GM12865 (cell line): ENCODE measurements around the gene EGLN1.
"Not testable (repeated sequence)": the region's sequence is repeated elsewhere in the genome, so short reads cannot be mapped to it uniquely, and the experiment has no call there.

Experiments
- DNase-seq: peaks from one replicate; pipeline ENCODE4 v3.0.0; 2010; ENCODE audit warnings: low read depth
- H3K4me3 ChIP-seq: 2 replicates; pipeline ENCODE4 v1.5.1; 2011; ENCODE audit warnings: mild to moderate bottlenecking, low read depth, low read length, control low read depth
- TF ChIP-seq, protein P1 (sequence below): IDR thresholded peaks from 2 replicates; pipeline ENCODE4 v1.5.1; 2011; ENCODE audit warnings: low read length, control low read depth, low read depth, inconsistent platforms; ENCODE audit not compliant: insufficient read depth; ENCODE audit errors: missing control alignments

The EGLN1 gene

DNA sequence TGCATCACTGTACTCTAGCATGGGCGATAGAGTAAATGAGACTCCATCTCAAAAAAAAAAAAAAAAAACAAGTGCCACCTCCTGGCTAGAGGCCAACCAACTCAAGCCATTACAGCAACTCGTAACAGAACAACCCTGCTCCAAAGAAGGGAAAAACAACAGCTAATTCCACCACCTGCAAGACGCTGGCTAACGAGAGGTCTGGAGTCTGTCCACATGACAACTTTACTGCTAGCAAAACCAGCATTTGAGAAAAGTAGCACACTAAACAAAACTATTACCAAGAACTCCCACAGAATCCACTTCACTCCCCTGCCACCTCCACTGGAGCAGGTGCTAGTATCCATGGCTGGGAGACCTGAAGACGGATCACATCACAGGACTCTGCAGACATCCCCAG, 24.1 kb upstream of the EGLN1 start:
- no peak for DNase-seq
- no peak overlapping the region for H3K4me3 ChIP-seq
- TF ChIP-seq, protein P1, sequence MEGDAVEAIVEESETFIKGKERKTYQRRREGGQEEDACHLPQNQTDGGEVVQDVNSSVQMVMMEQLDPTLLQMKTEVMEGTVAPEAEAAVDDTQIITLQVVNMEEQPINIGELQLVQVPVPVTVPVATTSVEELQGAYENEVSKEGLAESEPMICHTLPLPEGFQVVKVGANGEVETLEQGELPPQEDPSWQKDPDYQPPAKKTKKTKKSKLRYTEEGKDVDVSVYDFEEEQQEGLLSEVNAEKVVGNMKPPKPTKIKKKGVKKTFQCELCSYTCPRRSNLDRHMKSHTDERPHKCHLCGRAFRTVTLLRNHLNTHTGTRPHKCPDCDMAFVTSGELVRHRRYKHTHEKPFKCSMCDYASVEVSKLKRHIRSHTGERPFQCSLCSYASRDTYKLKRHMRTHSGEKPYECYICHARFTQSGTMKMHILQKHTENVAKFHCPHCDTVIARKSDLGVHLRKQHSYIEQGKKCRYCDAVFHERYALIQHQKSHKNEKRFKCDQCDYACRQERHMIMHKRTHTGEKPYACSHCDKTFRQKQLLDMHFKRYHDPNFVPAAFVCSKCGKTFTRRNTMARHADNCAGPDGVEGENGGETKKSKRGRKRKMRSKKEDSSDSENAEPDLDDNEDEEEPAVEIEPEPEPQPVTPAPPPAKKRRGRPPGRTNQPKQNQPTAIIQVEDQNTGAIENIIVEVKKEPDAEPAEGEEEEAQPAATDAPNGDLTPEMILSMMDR, result no peak

DNA sequence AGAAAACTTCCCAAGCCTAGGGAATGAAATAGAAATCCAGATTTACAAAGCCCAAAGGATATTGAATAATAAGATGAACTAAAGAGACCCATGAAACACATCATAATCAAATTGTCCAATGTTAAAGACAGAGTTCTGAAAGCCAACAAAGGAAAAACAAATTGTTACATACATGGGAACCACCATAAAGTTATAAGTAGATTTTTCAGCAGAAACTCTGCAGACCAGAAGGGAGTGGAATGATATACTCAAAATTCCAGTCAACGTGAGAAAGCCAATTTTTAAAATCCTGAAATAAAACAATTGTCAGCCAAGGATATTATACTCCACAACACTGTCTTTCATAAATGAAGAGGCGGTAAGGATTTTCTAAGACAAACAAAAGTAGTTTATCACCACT, 22.0 kb upstream of the EGLN1 start:
- H3K4me3 ChIP-seq, result no peak overlapping the region
- TF ChIP-seq, protein P1, result no peak
- no peak for DNase-seq

DNA sequence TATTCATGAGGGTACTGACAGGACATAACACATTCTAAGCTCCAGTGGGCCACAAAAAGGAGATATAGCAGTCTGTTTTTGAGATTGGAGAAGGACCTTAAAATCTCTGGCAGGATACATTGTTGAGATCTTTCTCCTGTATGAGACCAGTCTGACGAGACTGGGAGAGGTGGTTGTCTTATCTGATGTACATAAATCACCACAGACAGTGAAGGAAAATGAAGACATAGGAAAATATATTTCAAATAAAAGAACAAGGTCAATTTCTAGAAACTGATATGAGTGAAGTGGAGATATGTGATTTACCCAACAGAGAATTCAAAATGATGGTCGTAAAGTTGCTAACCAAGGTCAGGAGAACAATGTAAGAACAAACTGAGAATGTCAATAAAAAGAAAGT, 21.3 kb upstream of the EGLN1 start:
- TF ChIP-seq, protein P1, result no peak
- no peak for DNase-seq
- H3K4me3 ChIP-seq, result no peak overlapping the region

DNA sequence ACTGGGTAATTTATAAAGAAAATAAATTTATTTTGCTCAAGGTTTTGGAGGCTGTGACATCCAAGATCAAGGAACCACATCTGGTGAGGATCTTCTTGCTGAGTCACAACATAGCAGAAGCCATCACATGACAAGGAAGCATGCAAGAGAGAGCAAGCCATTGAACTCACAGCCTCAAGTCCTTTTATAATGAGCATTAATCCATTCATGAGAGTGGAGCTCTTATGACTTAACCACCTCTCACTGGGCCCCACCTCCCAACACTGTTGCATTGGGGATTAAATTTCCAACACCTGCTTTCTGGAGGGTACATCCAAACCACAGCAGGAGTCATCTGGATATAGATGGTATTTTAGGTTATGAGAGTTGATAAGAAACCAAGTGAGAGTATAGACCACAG, 20.6 kb upstream of the EGLN1 start:
- DNase-seq, result no peak
- TF ChIP-seq, protein P1, result no peak

DNA sequence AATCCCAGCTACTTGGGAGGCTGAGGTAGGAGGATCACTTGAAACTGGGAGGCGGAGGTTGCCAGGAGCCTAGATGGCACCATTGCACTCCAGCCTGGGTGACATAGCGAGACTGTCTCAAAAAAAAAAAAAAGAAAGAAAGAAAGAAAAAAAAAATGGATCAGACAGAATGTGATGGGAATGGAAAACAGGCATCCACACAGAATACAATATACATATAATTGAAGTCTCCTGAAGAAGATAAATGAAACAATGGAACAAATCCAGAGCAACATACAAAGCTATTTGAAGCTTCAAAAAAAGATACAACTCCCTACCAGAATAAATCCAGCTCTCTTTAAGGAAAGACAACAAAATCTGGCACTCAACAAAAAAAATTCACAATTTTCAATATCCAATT, 10.9 kb upstream of the EGLN1 start:
- no peak overlapping the region for H3K4me3 ChIP-seq
- DNase-seq, result no peak
- TF ChIP-seq, protein P1, result no peak

More for the DNA sequence above, 20.6 kb upstream of the EGLN1 start:
- H3K4me3 ChIP-seq, result no peak overlapping the region

DNA sequence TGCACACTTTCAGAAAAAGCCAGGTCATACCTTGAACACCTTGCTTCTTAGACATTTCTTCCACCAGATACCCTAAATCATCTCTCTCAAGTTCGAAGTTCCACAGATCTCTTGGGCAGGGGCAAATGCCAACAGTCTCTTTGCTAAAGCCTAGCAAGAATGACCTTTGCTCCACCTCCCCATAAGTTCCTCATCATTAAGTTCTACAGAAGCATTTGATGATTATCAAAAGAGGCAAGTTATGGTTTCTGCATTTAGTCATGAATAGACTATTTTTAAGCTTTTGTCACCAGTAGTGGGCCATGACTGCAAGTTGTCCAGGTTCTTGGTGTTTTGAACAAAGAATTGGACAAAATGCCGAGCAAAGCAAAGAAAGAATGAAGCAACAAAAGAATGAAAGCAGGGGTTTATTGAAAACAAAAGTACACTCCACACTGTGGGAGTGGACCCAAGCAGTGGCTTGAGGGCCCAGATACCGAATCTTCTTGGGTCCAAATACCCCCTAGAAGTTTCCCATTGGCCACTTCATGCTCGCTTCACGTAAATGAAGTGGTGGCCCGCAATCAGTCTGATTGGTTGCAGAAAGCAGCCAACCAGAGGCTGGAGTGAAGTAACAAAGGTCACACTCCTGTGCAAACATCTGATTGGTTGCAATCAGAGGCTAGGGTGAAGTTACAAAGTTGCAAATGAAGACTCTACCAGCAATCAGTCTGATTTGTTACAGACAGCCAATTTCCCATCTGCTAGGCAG, 9.8 kb upstream of the EGLN1 start:
- TF ChIP-seq, protein P1, result no peak
- H3K4me3 ChIP-seq, result no peak overlapping the region
- DNase-seq, result no peak

DNA sequence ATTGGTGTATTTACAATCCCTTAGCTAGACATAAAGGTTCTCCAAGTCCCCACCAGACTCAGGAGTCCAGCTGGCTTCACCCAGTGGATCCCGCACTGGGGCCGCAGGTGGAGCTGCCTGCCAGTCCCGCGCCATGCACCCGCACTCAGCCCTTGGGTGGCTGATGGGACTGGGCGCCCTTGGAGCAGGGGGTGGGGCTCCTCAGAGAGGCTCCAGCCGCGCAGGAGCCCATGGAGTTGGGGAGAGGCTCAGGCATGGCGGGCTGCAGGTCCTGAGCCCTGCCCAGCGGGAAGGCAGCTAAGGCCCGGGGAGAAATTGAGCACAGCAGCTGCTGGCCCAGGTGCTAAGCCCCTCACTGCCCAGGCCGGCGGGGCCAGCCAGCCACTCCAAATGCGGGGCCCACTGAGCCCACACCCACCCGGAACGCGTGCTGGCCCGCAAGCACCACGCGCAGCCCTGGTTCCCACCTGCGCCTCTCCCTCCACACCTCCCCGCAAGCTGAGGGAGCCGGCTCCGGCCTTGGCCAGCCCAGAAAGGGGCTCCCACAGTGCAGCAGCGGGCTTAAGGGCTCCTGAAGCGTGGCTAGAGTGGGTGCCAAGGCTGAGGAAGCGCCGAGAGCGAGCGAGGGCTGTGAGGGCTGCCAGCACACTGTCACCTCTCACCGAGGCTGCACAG, 8.7 kb upstream of the EGLN1 start:
- DNase-seq, H3K4me3 ChIP-seq: not testable (repeated sequence)
